Neural cell (in vitro differentiated cells): ENCODE measurements around the gene PLEKHB2.

Experiments
- SMC3 ChIP-seq: fragments of 450-650 bp; conservative IDR thresholded peaks from 2 replicates; pipeline ENCODE4 v1.6.1; 2014; ENCODE audit warnings: antibody characterized with exemption, mild to moderate bottlenecking, moderate library complexity; ENCODE audit not compliant: poor library complexity
- TAF1 ChIP-seq: IDR thresholded peaks from 2 replicates; pipeline ENCODE4 v1.6.1; 2012; ENCODE audit warnings: low read depth
- TF ChIP-seq, protein P1 (sequence below): fragments of 450-650 bp; IDR thresholded peaks from 2 replicates; pipeline ENCODE4 v1.5.1; 2014; ENCODE audit warnings: antibody characterized with exemption, mild to moderate bottlenecking, moderate library complexity; ENCODE audit not compliant: poor library complexity, severe bottlenecking
- TF ChIP-seq, protein P2 (sequence below): IDR thresholded peaks from 2 replicates; pipeline ENCODE4 v1.6.1; 2012; ENCODE audit warnings: borderline replicate concordance

DNA sequence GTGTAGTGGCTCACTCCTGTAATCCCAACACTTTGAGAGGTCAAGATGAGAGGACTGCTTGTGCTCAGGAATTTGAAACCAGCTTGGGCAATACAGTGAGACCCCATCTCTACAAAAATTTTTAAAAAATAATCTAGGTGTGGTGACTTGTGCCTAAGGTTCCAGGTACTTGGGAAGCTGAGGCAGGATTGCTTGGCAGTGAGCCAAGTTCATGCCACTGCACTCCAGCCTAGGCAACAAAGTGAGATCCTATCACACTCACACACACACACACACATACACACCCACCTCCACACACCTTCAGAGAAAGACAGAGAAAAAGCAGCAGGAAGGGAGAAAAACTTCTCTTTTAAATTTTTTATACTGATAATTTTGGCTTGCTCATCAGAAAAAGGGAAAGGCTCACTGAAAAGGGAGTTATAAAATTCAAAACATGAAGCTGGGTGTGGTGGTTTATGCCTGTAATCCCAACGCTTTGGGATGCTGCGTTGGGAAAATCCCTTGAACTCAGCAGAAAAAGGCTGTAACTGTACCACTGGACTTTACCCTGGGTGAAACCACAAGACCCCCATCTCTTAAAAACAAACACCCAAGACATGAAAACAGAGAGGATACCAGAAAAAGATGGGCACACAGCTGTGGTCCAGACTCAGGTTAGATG is 37.5 kb upstream of the PLEKHB2 start:
- TF ChIP-seq, protein P1, sequence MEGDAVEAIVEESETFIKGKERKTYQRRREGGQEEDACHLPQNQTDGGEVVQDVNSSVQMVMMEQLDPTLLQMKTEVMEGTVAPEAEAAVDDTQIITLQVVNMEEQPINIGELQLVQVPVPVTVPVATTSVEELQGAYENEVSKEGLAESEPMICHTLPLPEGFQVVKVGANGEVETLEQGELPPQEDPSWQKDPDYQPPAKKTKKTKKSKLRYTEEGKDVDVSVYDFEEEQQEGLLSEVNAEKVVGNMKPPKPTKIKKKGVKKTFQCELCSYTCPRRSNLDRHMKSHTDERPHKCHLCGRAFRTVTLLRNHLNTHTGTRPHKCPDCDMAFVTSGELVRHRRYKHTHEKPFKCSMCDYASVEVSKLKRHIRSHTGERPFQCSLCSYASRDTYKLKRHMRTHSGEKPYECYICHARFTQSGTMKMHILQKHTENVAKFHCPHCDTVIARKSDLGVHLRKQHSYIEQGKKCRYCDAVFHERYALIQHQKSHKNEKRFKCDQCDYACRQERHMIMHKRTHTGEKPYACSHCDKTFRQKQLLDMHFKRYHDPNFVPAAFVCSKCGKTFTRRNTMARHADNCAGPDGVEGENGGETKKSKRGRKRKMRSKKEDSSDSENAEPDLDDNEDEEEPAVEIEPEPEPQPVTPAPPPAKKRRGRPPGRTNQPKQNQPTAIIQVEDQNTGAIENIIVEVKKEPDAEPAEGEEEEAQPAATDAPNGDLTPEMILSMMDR: no peak
- TF ChIP-seq, protein P2, sequence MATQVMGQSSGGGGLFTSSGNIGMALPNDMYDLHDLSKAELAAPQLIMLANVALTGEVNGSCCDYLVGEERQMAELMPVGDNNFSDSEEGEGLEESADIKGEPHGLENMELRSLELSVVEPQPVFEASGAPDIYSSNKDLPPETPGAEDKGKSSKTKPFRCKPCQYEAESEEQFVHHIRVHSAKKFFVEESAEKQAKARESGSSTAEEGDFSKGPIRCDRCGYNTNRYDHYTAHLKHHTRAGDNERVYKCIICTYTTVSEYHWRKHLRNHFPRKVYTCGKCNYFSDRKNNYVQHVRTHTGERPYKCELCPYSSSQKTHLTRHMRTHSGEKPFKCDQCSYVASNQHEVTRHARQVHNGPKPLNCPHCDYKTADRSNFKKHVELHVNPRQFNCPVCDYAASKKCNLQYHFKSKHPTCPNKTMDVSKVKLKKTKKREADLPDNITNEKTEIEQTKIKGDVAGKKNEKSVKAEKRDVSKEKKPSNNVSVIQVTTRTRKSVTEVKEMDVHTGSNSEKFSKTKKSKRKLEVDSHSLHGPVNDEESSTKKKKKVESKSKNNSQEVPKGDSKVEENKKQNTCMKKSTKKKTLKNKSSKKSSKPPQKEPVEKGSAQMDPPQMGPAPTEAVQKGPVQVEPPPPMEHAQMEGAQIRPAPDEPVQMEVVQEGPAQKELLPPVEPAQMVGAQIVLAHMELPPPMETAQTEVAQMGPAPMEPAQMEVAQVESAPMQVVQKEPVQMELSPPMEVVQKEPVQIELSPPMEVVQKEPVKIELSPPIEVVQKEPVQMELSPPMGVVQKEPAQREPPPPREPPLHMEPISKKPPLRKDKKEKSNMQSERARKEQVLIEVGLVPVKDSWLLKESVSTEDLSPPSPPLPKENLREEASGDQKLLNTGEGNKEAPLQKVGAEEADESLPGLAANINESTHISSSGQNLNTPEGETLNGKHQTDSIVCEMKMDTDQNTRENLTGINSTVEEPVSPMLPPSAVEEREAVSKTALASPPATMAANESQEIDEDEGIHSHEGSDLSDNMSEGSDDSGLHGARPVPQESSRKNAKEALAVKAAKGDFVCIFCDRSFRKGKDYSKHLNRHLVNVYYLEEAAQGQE: no peak
- TF ChIP-seq SMC3 (no peak), TAF1 (no peak)
